ENCODE measurements around the gene GAPT.

Gene GAPT

GRCh38 chr5:58490402-58491050 lies 709 bp upstream of the GAPT start:
- DNase-seq (ENCODE audit: low read depth) = no peak
- no peak for TF ChIP-seq CTCF (IDR thresholded peaks at IDR 0.05; ENCODE audit: low read depth, low read length, missing control alignments)

DNA sequence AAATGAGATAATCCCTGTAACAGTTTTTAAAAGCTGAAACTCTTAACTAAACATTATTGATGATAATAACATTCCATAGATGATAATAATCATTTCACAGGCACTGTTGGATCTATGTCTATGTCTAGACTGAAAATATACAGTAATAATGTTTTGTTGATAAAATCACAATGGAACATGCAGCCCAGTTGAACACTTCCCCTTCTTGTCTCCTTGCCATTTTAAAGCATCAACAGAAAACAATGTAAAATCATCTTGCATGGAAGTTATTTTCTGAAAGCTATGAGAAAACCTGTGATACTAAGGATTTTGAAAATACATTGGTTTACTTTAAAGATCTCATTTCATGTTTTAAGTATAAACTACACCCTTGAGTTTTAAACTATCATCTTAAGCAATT lies 1.9 kb downstream of the GAPT start:
- no peak overlapping the region for H3K4me3 ChIP-seq (ENCODE audit: low read depth, low read length)
- no peak for DNase-seq (ENCODE audit: low read depth)
- no peak for TF ChIP-seq CTCF (IDR thresholded peaks at IDR 0.05; ENCODE audit: low read depth, low read length, missing control alignments)

More at GRCh38 chr5:58490402-58491050, 709 bp upstream of the GAPT start:
- no peak overlapping the region for H3K4me3 ChIP-seq (ENCODE audit: low read depth, low read length)

GRCh38 chr5:58496488-58496887 lies 5.3 kb downstream of the GAPT start:
- DNase-seq (ENCODE audit: low read depth) = no peak
- peak; percentile 44 for TF ChIP-seq CTCF (IDR thresholded peaks at IDR 0.05; ENCODE audit: low read depth, low read length, missing control alignments)
- H3K4me3 ChIP-seq (ENCODE audit: low read depth, low read length) = no peak overlapping the region

GRCh38 chr5:58497386-58497785 lies 6.2 kb downstream of the GAPT start:
- H3K4me3 ChIP-seq (ENCODE audit: low read depth, low read length) = no peak overlapping the region
- no peak for TF ChIP-seq CTCF (IDR thresholded peaks at IDR 0.05; ENCODE audit: low read depth, low read length, missing control alignments)
- DNase-seq (ENCODE audit: low read depth) = no peak

GRCh38 chr5:58497921-58498320 lies 6.7 kb downstream of the GAPT start:
- no peak for TF ChIP-seq CTCF (IDR thresholded peaks at IDR 0.05; ENCODE audit: low read depth, low read length, missing control alignments)
- no peak for DNase-seq (ENCODE audit: low read depth)
- H3K4me3 ChIP-seq (ENCODE audit: low read depth, low read length) = no peak overlapping the region

DNA sequence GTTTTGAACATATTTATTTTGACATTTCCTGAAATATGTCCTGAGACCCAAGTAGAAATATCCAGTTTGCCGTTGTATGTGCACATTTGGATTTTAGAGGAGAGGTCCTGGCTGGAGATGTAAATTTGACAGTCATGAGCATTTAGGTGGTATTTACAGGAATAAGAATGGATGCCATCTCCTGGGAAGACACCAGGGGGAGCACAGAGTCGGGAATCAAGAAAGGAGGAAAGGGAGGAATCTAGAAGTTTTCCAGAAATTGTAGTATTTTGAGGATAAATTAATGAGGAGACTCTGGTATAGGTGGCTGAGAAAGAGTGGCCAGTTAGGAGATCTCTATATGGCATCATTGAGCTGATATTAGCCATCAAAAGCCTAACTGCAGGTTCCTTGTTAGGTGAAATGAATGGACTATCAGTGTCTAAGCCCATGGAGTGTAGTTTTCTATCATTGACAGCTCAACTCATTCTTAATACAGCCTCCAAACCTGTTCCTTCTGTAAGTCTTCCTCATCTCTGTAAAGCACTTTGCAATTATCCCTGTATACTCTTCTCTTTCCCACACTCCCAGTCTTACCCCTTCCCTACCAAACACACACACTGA lies 7.2 kb downstream of the GAPT start:
- peak; percentile 44 for TF ChIP-seq CTCF (IDR thresholded peaks at IDR 0.05; ENCODE audit: low read depth, low read length, missing control alignments)
- H3K4me3 ChIP-seq (ENCODE audit: low read depth, low read length) = no peak overlapping the region
- no peak for DNase-seq (ENCODE audit: low read depth)

DNA sequence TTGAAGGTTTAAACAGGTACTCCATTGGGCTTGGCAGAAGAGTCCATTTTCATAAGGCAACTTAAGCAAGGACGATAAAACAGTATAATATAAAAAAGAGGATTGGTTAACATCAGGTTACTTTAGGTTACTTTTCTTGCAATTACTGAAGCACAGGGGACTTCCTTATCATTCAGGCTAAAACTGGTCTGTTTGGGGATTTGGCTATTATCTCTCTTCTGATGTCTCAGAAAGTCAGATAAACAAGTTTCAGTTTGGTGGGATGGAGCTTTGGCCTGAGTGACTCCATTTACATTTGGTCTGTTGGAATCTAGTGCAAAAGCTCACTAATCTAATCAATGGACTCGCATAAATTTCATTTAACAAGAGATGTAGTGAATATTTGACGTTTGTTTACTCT lies 8.0 kb downstream of the GAPT start:
- DNase-seq (ENCODE audit: low read depth) = no peak
- H3K4me3 ChIP-seq (ENCODE audit: low read depth, low read length) = no peak overlapping the region
- no peak for TF ChIP-seq CTCF (IDR thresholded peaks at IDR 0.05; ENCODE audit: low read depth, low read length, missing control alignments)

Measured in GM12864 (cell line).